PC-3 (cell line): ENCODE data around the gene DTD1.

ENCODE experiments used
- EZH2 ChIP-seq: fragments of 300-600 bp; sonication (generic); IDR thresholded peaks from one replicate; pipeline ENCODE4 v1.6.1; 2017; ENCODE audit warnings: antibody characterized with exemption, mild to moderate bottlenecking, low read length; ENCODE audit not compliant: unreplicated experiment
- TF ChIP-seq, protein P1 (sequence below): fragments of 300-600 bp; sonication (generic); conservative IDR thresholded peaks from 2 replicates; pipeline ENCODE4 v1.5.1; 2017; ENCODE audit warnings: antibody characterized with exemption, low read depth, mild to moderate bottlenecking, low read length

DNA sequence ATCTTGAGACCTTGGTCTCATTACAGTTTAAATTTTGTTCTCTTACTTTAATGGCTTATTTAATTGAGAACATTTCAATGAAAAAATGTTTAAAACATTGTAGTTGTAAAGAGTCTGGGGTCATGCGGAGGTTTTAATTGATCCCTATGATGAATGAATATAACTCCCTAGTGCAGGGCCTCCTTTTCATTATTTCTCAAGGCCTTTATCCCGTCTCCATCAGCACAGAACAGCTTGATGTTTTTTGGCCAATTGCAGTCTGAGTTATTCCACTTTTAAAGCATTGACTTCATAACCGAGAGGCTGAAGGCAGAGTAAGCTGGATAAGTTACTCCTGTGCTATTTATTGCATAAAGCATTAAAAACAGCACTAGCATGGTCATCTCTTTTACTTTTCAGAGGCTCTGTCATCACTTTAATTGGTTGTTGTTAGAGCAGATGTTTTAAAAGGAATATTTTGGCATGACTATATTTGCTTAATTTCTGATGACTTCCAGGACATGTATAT lies 83.4 kb downstream of the DTD1 start:
- TF ChIP-seq, protein P1, sequence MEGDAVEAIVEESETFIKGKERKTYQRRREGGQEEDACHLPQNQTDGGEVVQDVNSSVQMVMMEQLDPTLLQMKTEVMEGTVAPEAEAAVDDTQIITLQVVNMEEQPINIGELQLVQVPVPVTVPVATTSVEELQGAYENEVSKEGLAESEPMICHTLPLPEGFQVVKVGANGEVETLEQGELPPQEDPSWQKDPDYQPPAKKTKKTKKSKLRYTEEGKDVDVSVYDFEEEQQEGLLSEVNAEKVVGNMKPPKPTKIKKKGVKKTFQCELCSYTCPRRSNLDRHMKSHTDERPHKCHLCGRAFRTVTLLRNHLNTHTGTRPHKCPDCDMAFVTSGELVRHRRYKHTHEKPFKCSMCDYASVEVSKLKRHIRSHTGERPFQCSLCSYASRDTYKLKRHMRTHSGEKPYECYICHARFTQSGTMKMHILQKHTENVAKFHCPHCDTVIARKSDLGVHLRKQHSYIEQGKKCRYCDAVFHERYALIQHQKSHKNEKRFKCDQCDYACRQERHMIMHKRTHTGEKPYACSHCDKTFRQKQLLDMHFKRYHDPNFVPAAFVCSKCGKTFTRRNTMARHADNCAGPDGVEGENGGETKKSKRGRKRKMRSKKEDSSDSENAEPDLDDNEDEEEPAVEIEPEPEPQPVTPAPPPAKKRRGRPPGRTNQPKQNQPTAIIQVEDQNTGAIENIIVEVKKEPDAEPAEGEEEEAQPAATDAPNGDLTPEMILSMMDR, result no peak
- TF ChIP-seq EZH2, result no peak
